IPS-20b (cell line): ENCODE data around the gene GOLGA7B.

Experiments
- H3K27ac ChIP-seq: one replicate; pipeline ENCODE4 v1.5.1; 2013; ENCODE audit warnings: low read length
- H3K27me3 ChIP-seq: 2 replicates; pipeline ENCODE4 v1.6.1; 2013; ENCODE audit warnings: mild to moderate bottlenecking, low read length, inconsistent platforms; ENCODE audit not compliant: insufficient read depth
- H3K36me3 ChIP-seq: 2 replicates; pipeline ENCODE4 v1.6.1; 2013; ENCODE audit warnings: low read depth, mild to moderate bottlenecking, inconsistent platforms, low read length, moderate library complexity; ENCODE audit not compliant: insufficient read depth
- H3K4me1 ChIP-seq: 2 replicates; pipeline ENCODE4 v1.6.1; 2013; ENCODE audit warnings: mild to moderate bottlenecking, control low read depth, inconsistent platforms, low read length, moderate library complexity; ENCODE audit not compliant: insufficient read depth
- H3K4me3 ChIP-seq: 2 replicates; pipeline ENCODE4 v1.5.1; 2013; ENCODE audit warnings: mild to moderate bottlenecking, low read length, inconsistent platforms
- H3K9ac ChIP-seq: 2 replicates; pipeline ENCODE4 v1.6.1; 2013; ENCODE audit warnings: low read depth, mild to moderate bottlenecking, inconsistent platforms, low read length, moderate library complexity
- H3K9me3 ChIP-seq: 2 replicates; pipeline ENCODE4 v1.6.1; 2013; ENCODE audit warnings: mild to moderate bottlenecking, low read depth, low read length, inconsistent platforms; ENCODE audit not compliant: insufficient read depth

The GOLGA7B gene

DNA sequence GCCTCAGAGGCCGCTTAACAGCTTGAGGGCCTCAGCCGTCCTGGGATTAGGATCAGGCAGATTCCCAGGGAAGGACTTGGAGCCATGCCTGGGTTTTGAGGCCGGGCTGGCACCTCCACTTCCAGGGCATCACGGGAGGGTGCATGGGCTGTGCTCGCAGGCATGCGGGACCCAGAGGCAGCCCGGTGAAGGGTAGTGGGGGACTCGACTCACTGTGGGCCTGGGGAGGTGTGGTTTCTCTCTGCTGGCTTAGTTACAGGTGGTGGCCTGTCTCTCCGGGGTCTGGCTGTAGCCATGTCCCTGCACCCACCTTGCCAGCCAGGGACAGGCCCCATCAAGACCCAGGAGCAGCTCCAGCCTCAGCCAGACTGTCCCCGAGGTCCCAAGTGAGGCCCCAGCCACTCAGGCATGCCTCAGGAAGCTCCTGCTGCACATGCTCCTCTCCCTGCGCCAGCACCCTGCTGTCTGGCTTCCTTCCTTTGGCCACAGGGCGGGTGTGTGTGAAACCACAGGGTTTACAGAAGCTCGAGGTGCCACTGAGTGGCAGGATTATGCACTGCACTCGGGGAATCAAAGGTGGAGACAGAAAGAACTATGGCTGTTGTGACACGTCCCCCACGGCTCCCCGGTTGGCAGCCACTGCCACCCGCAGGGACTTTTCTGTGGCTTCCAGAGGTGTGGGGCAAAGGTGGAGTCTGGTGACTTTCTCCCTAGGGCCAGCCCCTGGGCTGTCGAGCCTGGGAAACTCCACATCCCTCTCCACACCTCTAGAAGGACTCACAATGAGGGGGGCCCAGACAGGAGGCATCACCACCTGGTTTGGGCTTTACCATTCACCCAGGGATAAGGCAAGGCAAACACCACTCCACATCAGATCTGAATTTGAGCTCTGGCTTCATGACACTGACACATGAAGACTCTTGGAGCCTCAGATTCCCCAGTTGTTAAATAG lies 19.7 kb downstream of the GOLGA7B start:
- no peak overlapping the region for H3K27ac ChIP-seq
- no peaks in the 10 kb centered on the region for H3K36me3 ChIP-seq

DNA sequence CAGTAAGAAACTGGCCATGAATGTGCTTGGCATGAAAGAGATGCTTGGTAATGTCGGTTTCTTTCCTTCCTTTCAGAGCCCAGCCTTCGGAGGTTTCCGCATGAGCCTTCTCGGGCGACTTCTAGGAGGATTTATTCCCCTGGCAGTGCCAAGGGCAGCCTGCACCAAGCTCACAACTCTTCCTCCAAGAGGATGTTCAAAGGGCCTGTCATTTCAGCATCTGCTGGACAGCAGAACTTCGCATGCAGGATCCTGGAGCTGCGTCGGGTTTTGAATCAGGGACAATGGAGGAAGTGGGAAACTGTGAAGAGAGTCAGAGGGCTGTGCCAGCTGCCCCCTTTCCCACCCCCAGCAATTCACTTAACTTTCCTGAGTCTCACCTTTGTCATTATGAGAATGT lies 21.3 kb downstream of the GOLGA7B start:
- no peaks in the 10 kb centered on the region for H3K36me3 ChIP-seq
- no peaks in the 10 kb centered on the region for H3K9me3 ChIP-seq
- no peak overlapping the region for H3K27ac ChIP-seq
- no peaks in the 10 kb centered on the region for H3K27me3 ChIP-seq
- H3K4me1 ChIP-seq = peaks cover 22% of the 10 kb centered on the region
- no peak overlapping the region for H3K4me3 ChIP-seq
- H3K9ac ChIP-seq = no peak overlapping the region

More for the DNA sequence above, 19.7 kb downstream of the GOLGA7B start:
- H3K4me3 ChIP-seq = no peak overlapping the region
- H3K9ac ChIP-seq = no peak overlapping the region; the same call in 1 of the 2 replicates
- H3K27me3 ChIP-seq = no peaks in the 10 kb centered on the region
- no peaks in the 10 kb centered on the region for H3K9me3 ChIP-seq
- peaks cover 22% of the 10 kb centered on the region for H3K4me1 ChIP-seq

DNA sequence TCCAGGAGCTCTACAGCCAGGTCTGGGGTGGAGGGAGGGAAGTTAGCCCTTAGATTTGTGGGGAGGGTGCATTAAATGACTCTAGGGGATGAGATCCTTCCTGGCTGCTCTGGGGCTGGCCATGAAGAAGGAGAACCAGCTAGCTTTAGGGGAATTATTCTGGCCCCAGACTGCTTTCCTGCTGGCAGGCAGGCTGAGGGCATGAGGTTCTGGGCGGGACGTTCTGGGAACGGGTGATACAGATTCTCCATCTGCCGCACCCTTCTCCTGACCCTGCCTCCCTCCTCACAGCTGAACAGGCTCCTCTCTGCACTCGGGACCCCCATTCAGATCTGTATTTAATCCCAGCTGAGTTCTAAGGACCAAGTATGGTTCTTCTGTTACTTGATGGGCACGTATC lies 23.9 kb downstream of the GOLGA7B start:
- Histone ChIP-seq H3K4me3 (no peak overlapping the region), H3K27me3 (no peaks in the 10 kb centered on the region), H3K9ac (no peak overlapping the region), H3K36me3 (no peaks in the 10 kb centered on the region), H3K27ac (no peak overlapping the region), H3K4me1 (peaks cover 28% of the 10 kb centered on the region), H3K9me3 (no peaks in the 10 kb centered on the region)

DNA sequence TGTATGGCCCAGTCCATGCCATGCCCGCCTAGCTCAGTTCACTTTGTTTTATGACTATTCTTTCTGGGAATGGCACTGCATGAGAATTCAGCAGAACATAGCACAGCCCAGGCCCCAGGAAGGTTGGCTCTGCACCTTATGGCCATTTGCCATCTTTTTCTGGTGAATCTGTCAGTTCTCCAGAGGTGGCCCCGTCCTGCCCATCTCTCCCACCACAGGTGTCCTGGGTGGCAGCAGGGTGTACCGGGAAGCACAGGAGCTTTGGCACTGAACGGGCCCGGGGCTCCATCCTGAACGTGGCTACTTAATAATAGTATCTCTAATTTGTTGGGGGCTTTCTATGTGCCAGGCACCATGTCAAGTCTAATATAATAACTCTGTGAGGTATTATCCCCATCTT lies 24.7 kb downstream of the GOLGA7B start:
- Histone ChIP-seq H3K9ac (no peak overlapping the region), H3K36me3 (no peaks in the 10 kb centered on the region), H3K4me3 (no peak overlapping the region), H3K9me3 (no peaks in the 10 kb centered on the region), H3K27me3 (no peaks in the 10 kb centered on the region), H3K27ac (no peak overlapping the region), H3K4me1 (peaks cover 21% of the 10 kb centered on the region)

DNA sequence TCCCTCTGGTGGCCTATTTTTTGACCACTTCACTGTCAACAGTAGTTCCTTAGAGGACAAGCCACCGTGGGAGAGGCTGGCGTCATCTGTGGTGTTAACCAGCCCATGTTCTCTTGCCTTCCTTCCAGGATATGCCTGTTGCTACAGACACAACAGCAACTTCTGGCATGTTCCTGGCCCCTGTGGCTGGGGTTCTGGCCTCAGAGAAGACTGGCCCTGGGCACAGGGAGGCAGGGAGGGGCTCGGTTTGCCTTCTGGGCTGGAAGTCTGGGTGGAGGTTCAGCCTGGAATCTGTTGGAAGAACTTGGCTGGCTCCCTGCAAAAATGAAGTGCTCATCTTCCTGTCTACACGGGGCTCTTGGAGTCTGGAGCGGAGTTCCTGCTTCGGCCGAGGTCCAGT lies 25.7 kb downstream of the GOLGA7B start:
- Histone ChIP-seq H3K4me1 (peaks cover 15% of the 10 kb centered on the region; the same call in 1 of the 2 replicates), H3K27me3 (no peaks in the 10 kb centered on the region), H3K9me3 (no peaks in the 10 kb centered on the region), H3K9ac (no peak overlapping the region), H3K36me3 (no peaks in the 10 kb centered on the region), H3K4me3 (no peak overlapping the region), H3K27ac (no peak overlapping the region)

DNA sequence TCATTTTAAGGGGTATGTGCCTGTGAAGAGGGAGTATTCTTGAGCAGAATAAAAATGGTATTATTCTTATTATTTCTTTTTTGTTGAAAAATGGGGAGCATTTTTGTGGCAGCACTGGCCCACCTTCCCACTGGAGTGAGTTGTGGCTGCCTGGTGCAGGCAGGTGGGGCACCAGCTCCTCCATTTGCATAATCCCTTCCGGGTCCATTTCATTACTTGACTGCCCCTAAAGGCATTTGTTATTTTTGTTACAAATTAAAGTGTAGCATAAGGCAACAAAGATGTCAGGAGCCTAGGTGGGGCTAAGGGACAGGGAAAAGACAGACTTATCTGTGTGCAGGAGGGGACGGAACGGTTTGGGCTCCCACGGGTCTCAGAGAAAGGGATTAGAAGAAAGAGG lies 26.8 kb downstream of the GOLGA7B start:
- 0 out of 2 replicates have a peak, but pooled peaks cover 6% of the 10 kb centered on the region for H3K27me3 ChIP-seq
- no peak overlapping the region for H3K4me3 ChIP-seq
- no peak overlapping the region for H3K27ac ChIP-seq
- H3K36me3 ChIP-seq = no peaks in the 10 kb centered on the region
- no peaks in the 10 kb centered on the region for H3K9me3 ChIP-seq
- H3K9ac ChIP-seq = no peak overlapping the region
- peaks cover 8% of the 10 kb centered on the region; the same call in 1 of the 2 replicates for H3K4me1 ChIP-seq

DNA sequence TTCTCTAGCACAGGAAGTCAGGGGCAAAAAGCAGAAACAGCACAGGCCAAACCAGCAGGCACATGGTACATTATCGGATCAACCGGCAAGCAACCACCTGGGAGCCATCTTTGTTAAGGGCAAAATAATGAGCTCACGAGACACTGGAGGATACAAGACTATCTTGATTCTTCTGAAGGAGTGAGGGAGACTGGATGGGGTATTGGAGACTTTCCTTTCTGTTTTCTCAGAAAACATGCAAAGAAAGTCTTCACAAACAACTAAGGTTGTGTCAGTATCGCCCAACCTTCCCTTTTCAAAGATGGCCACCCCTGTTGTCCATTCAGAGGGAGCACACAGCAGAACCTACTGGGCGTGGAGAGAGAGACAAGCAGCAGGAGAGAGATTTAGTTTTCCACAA lies 29.6 kb downstream of the GOLGA7B start:
- Histone ChIP-seq H3K9me3 (no peaks in the 10 kb centered on the region), H3K36me3 (no peaks in the 10 kb centered on the region), H3K27me3 (0 out of 2 replicates have a peak, but pooled peaks cover 6% of the 10 kb centered on the region), H3K4me3 (no peak overlapping the region), H3K9ac (no peak overlapping the region), H3K27ac (no peak overlapping the region), H3K4me1 (peaks cover 8% of the 10 kb centered on the region; the same call in 1 of the 2 replicates)

DNA sequence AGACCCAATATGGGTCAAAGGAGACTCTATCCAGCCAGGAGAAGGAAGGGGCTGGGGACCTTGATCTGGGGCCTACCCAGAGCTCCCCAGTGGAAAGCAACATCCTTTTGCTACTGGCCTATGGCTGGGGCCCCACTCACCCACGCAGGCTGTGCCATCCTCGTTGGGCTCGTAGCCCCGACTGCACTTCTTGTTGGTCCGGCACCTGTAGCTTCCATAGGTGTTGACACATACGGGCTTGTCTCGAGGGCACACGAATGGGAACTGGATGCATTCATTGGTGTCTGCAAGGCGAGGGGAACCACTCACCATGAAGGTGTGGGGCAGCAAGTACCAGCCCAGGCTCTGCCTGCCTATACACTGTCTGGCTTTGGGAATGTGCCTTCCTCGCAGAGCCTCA lies 30.5 kb downstream of the GOLGA7B start:
- H3K27ac ChIP-seq = no peak overlapping the region
- H3K9ac ChIP-seq = no peak overlapping the region
- peaks cover 8% of the 10 kb centered on the region; the same call in 1 of the 2 replicates for H3K4me1 ChIP-seq
- no peaks in the 10 kb centered on the region for H3K36me3 ChIP-seq
- no peak overlapping the region for H3K4me3 ChIP-seq
- H3K27me3 ChIP-seq = 0 out of 2 replicates have a peak, but pooled peaks cover 6% of the 10 kb centered on the region
- H3K9me3 ChIP-seq = no peaks in the 10 kb centered on the region

DNA sequence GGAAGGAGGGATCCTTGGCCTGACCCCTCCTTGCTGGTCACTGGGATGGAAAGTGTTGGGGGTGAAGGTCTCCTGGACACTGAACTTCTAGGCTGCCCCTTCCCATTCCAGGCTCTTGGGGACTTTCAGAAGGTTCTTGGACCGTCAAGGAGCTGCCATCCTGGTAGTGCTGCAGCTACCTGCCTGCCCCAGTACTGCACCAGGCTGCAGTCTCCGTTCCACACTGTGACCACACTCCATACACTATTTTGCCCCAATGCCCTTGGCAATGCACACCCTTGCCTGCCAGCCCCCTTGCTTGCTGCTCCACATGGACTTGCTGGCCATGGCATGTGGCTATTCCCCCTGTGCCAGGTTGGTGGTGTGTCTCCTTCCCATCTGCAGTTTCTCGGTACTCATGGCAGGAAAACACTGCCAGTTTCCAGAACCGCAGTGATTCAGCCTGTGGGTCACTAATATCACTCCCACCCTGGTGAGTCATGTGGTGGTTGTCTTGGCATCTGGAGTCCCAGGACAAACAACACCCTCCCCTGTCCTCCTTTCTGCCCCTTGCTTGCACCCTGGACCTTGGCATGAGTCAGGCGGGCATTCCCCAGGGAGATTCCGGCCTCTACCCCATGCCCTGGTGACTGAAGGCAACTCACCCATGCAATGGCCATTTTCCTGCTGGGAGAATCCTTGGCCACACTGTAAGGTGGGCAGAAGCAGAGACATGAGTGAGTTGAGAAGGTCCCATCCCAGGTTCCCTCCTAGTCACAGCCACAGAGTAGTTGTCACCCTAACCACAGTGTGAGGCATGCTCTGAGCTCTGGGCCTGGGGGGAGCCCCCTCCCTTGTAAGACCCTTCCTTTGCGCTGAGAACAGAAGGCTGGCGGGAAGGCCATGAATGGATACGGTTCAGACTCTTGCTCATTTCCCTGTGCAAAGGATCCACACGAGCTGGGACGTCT lies 32.8 kb downstream of the GOLGA7B start:
- no peak overlapping the region for H3K4me3 ChIP-seq
- H3K9ac ChIP-seq = no peak overlapping the region
- no peaks in the 10 kb centered on the region for H3K9me3 ChIP-seq
- H3K4me1 ChIP-seq = no peaks in the 10 kb centered on the region
- no peak overlapping the region for H3K27ac ChIP-seq
- 0 out of 2 replicates have a peak, but pooled peaks cover 6% of the 10 kb centered on the region for H3K27me3 ChIP-seq
- no peaks in the 10 kb centered on the region for H3K36me3 ChIP-seq

DNA sequence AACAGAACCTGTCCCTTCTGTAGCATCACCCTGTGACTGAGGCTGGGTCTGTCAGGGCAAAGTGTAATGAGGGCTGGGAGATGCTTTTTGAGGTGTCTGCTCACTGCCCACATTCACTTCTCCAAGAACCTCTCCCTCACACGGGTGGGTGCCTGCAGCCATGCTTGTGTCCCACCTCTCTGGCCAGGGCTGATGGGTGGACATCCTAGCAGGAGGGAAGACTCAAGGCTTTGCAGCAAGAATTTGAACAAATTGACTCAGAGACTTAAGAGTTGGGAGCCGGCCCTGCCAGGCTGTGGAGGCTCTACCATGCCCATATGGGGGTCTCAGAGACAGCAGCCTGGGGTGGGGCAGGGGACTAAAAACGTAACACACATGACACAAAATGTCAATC lies 33.4 kb downstream of the GOLGA7B start:
- no peaks in the 10 kb centered on the region for H3K9me3 ChIP-seq
- 0 out of 2 replicates have a peak, but pooled peaks cover 6% of the 10 kb centered on the region for H3K27me3 ChIP-seq
- H3K27ac ChIP-seq = no peak overlapping the region
- H3K4me1 ChIP-seq = no peaks in the 10 kb centered on the region
- H3K36me3 ChIP-seq = no peaks in the 10 kb centered on the region
- H3K4me3 ChIP-seq = no peak overlapping the region
- H3K9ac ChIP-seq = no peak overlapping the region

DNA sequence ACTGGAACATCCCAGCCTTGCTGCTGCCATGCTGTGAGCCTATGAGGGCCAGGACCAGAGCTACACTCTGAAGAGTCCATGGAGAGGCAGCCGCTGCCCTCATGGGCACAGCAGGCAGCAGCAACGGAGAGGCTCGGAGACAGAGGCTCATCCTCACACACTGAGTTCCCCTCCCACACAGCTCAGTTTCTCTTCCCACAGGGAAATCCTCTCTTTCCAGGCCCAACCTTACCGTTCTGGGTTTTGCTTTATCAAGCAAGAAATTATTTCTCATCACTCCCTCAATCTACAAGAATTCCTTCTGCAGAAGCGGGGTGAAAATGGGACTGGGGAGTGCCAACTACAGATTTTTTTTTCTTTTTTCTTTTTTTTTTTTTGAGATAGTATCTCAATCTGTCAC lies 36.6 kb downstream of the GOLGA7B start:
- H3K9me3 ChIP-seq = no peaks in the 10 kb centered on the region
- H3K4me1 ChIP-seq = peaks cover 6% of the 10 kb centered on the region; the same call in 1 of the 2 replicates
- no peak overlapping the region for H3K9ac ChIP-seq
- no peak overlapping the region for H3K4me3 ChIP-seq
- H3K27me3 ChIP-seq = no peaks in the 10 kb centered on the region
- H3K36me3 ChIP-seq = no peaks in the 10 kb centered on the region
- H3K27ac ChIP-seq = no peak overlapping the region
